RCC 7860 (cell line): ENCODE results near the gene KDM2B.
A peak's percentile ranks its signal among the peaks of the same experiment; 100 is the strongest.

Source experiments
- DNase-seq: peaks from one replicate; pipeline ENCODE4 v3.0.0-alpha.2; 2015; ENCODE audit warnings: low spot score
- FAIRE-seq: peaks from 2 replicates; lab custom pipeline; 2012; peaks lifted over from hg19 to GRCh38; lab: Jason Lieb, UNC

Gene KDM2B

GRCh38 chr12:121580959-121581685, at the start of gene KDM2B:
Gene KDM2B (minus strand): TSS chr12:121581023. CDS start chr12:121580911, 112 bp downstream.
- no peak for FAIRE-seq
- peak; percentile 53 for DNase-seq

GRCh38 chr12:121628536-121628935, 47.7 kb upstream of the KDM2B start:
- no peak for DNase-seq
- FAIRE-seq = no peak

DNA sequence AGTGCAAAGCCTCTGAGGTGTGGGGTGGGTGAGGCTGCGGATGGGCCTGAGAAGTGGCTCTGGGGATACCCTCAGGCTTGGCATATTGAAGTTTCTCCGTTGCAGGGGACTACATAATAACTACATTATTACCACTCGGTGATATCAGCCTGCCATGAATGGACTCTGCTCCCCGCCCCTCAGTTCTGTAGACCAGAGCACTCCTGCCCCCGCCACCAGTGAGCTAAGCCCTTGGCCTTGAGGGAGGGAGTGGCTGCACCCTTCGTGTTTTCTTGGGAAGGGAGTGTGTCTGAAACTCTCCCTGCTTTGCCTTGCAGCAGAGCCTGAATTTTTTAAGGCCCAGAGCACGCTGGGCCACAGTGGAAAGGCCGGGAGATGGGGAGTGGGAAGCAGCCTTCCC, 47.2 kb upstream of the KDM2B start:
- FAIRE-seq (no peak), DNase-seq (no peak)

DNA sequence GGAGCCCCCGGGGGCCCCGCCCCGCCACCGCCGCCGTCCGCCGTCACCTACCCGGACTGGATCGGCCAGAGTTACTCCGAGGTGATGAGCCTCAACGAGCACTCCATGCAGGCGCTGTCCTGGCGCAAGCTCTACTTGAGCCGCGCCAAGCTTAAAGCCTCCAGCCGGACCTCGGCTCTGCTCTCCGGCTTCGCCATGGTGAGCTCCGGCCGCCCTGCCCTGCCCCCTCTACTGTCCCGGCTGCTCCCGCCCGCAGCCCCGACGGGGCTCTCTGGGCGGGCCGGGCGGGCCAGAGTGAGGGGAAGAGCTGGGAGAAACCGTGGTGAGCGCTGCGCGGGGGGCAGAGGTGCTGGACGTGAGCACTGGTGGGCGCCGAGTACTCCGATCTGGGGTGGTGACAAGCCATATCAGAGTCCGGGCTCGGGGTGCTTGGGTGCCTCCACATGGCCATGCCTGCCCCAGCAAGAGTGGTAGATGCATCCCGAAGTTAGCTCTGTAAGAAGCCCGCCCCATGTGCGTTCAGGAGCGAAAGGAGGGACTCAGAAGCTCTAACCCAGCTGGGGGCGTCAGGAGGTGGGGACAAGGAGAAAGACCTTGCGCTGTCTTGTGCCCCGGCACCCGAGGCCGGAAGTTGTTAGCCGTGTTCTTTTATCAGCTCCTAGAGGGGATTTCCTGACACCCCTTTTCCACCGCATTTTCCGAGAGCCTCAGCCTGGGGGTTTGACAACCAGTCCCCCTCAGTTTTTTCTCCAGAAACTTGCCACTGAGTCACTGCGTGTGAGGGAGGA, 46.2 kb upstream of the KDM2B start:
- DNase-seq (peak; percentile 59), FAIRE-seq (no peak)

DNA sequence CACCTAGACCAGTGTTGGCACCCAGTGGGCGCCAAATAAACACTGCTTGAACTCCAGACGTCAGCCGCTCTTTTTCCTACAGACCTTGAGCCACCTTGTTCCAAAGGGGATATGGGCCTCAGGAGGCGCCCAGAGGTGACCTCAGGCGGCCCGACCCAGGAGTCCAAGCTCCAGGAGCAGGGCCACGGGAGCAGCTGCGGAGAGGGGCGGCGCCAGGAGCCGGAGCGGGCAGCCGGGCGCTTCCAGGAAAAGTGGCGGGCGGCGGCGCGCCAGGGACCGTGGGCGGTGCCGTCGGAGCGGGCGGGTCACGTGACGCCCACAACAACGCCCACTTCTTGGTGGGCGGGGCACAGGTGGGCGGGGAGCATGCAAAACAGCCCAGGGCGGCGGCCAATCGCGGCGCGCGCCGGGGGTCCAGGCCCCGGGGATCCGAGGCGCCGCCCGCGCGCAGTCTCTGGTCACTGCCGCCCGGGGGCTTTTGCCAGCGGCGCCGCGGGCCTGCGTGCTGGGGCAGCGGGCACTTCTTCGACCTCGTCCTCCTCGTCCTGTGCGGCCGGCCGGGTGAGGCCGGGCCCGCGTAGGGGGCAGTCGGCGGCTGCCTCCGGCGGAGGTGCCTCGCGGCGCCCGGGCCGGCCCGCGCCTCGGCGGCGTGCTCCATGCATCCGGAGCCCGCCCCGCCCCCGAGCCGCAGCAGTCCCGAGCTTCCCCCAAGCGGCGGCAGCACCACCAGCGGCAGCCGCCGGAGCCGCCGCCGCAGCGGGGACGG, 45.4 kb upstream of the KDM2B start, which contains the start of gene ORAI1:
Gene ORAI1, plus strand, starts transcription at position 444 of the 766 bp plus-strand sequence.
- DNase-seq (peak; percentile 76), FAIRE-seq (no peak)

GRCh38 chr12:121620333-121620891, 39.6 kb upstream of the KDM2B start:
- FAIRE-seq (no peak), DNase-seq (no peak)

- FAIRE-seq (no peak), DNase-seq (no peak)
Measured at GRCh38 chr12:121618659-121619233, 37.9 kb upstream of the KDM2B start.

GRCh38 chr12:121614872-121615467, 34.1 kb upstream of the KDM2B start:
- FAIRE-seq (no peak), DNase-seq (no peak)

DNA sequence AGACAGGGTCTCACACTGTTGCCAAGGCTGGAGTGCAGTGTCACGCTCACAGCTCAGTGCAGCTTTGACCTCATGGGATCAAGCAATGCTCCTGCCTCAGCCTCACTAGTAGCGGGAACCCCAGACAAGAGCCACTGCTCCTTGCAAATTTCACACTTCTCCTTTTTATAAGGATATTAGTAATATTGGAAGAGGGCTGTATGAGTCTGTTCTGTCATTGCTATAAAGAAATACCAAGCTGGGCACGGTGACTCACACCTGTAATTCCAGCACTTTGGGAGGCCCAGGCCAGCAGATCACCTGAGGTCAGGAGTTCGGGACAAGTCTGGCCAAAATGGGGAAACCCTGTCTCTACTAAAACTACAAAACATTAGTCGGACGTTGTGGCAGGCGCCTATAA, 32.6 kb upstream of the KDM2B start:
- FAIRE-seq = no peak
- DNase-seq = no peak

DNA sequence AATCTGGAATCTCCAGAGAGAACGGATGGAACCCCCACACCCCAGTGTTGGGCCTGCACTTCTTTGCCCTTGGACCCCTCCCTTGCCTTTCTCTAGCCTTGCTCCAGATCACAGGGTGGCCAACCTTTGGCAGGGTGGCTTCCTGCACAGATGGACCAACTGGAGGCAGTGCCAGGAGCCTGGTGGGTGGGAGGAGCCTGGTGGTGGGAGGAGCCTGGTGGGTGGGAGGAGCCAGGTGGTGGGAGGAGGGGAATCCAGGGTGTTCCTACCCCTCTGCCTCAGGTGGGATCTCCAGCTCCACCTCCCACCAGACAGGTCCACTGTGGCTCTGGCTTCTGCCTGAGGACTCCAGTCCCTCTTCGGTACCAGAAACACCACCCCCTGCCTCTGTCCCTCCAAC, 30.5 kb upstream of the KDM2B start:
- FAIRE-seq (no peak), DNase-seq (no peak)

DNA sequence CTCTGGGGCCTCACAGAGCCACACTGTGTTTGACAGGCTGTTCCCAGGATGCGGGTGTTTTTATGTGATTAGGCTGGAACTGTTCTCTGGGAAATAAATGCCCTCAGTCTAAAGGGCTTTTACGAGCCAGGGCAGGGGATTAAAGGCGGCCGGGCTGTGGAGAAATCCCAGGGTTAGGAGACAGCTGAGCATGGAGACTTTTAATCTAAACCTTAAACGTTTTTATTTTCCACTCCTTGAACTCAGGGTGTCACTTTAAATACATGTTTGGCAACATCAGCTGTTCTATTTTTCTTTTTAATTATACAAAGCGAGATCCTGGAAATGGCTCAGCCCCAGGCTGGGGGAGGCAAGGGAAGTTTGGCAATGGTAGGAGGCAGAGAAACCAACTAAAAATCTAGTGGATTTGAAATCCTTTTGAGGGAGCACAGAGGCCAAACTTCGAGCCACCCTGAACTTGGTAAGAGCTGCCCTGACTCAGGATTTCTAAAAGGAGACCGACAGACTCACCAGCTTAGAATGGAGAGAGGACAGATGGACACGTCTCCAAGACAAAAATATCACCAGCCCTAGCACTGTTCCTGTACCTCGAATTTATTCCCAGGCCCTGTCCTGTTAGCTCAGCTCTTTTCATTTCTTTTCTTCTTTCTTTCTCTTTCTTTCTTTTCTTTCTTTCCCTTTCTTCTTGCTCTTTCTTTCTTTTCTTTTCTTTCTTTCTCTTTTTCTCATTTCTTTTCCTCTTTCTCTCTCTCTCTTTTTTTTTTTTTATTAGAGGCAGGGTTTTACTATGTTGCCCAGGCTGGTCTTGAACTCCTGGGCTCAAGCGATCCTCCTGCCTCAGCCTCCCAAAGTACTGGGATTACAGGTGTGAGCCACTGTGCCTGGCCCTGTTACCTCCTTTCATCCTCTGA, 29.7 kb upstream of the KDM2B start:
- FAIRE-seq = no peak
- DNase-seq = no peak

GRCh38 chr12:121608301-121608700, 27.5 kb upstream of the KDM2B start:
- DNase-seq (no peak), FAIRE-seq (no peak)

DNA sequence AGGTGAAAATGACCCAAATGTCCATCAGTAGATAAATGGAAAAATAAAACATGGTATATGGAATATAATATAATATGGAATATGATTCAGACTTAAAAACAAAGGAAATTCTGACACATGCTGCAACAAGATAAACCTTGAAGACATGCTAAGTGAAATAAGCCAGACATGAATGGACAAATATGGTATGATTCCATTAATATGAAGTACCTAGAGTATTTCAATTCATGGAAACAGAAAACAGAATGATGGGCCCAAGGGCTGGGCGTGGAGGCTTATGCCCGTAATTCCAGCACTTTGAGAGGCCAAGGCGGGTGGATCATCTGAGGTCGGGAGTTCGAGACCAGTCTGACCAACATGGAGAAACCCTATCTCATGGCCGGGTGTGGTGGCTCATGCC, 22.8 kb upstream of the KDM2B start:
- no peak for FAIRE-seq
- no peak for DNase-seq

DNA sequence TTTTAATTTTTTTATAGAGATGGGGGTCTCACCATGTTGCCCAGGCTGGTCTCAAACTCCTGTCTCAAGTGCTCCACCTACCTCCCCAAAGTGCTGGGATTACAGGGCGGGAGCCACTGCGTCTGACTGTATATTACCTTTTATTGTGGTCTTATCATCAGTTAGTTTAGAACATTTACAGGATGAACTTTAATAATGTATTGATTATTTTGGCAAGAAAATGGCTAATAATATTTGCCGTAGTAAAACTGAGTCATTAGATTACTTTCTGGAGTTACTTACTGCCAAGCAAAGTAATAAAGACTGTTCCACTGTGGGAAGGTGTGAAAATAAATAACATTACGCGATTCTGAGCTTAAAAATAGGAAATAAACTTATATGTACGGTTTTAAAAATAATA, 21.9 kb upstream of the KDM2B start:
- DNase-seq (no peak), FAIRE-seq (no peak)

DNA sequence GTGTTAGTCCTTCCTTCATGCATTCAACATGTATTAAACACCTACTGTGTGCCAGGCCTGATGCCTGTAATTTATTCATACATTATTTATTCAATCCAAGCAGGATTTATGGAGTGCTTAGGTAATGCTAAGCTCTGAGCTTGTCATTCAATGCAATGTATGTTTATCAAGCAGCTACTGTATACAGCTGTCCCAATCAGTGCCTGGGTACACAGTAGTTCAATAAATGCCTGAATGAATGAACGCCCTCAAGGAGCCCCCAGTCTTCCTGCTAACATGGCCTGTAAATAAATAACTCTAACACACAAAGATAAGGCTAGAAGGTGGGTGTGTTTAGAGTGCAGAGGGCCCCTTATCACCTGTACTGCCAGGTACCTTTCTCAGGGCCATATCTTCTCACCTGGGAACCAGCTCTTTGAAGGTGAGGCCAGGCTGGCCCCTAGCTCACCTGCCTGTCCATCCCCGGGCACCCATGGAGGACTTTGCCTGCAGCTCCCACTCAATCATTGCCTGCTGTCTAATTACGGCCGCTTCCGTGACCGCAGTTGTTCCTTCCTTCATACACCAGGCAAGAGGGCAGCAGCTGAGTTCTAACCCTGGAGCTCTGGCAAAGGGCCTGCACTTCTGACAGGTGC, 20.0 kb upstream of the KDM2B start:
- DNase-seq (no peak), FAIRE-seq (no peak)

DNA sequence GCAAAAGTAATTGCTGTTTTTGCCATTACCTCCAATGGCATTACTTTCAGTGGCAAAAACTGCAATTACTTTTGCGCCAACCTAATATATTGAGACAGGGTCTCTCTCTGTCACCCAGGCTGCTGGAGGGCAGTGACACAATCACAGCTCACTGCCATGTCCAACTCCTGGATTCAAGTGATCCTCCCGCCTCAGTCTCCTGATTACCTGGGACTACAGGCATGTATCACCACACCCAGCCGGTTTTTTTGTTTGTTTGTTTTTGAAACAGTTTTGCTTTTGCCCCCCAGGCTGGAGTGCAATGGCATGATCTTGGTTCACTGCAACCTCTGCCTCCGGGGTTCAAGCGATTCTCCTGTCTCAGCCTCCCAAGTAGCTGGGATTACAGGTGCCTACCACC, 15.7 kb upstream of the KDM2B start:
- FAIRE-seq = no peak
- no peak for DNase-seq

- FAIRE-seq = no peak
- no peak for DNase-seq
Measured at GRCh38 chr12:121595520-121595919, 14.7 kb upstream of the KDM2B start.

DNA sequence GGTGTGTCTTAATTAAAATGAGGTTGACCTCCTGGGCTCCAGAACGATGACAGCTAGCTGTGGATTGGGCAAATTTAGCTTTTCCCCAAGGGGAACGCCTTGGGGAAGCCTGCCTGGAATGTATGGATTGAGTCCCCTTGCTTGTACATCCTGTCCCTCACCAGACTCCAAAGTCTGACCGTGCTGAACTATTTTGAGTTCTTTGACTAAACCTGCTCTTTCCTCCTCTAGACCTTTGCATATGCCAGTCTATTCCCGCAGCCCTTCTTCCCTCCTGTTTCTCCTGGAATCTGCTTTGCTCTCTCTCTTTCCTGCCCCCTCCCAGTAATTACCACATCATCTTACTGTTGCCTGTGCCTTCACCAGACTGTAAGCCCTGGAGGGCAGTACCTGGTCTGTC, 11.5 kb upstream of the KDM2B start:
- no peak for FAIRE-seq
- DNase-seq = no peak
